HepG2 (cell line): Measurements from ENCODE around the gene WDR19. TPM values are rescaled to one million over a fixed set of nuclear protein-coding genes. Genes with fewer than 3 reads are reported as not detected.

ENCODE experiments used
- ARID2 ChIP-seq: sonication (generic); formaldehyde crosslinking; IDR thresholded peaks from 2 replicates; pipeline ENCODE4 v1.8.1; 2022; ENCODE audit warnings: mild to moderate bottlenecking, missing genetic modification reagents, borderline replicate concordance
- ELF1 ChIP-seq: sonication (generic); formaldehyde crosslinking; IDR thresholded peaks from 2 replicates; pipeline ENCODE4 v1.4.0; 2020; ENCODE audit warnings: missing genetic modification reagents
- GTF3A ChIP-seq: sonication (generic); formaldehyde crosslinking; conservative IDR thresholded peaks from 2 replicates; pipeline ENCODE4 v1.4.0; 2020; ENCODE audit warnings: mild to moderate bottlenecking, missing genetic modification reagents
- ISL2 ChIP-seq: sonication (generic); formaldehyde crosslinking; IDR thresholded peaks from 2 replicates; pipeline ENCODE4 v1.5.0; 2020; ENCODE audit warnings: missing genetic modification reagents
- MAZ ChIP-seq, 2 experiments: sonication (generic) in 1 of 2; formaldehyde crosslinking in 1 of 2; IDR thresholded peaks; 2 replicates each; pipeline versions ENCODE4 v1.5.0 to v1.6.1; 2012 to 2020; ENCODE audit warnings: low read depth in 2 of 2, mild to moderate bottlenecking in 2 of 2, borderline replicate concordance in 1 of 2, improper control_type of control experiment in 1 of 2, low read length in 1 of 2, missing genetic modification reagents in 1 of 2, moderate library complexity in 1 of 2
- MIER3 ChIP-seq: IDR thresholded peaks from 2 replicates; pipeline ENCODE4 v1.6.1; 2016; ENCODE audit warnings: missing compliant biosample characterization, borderline replicate concordance
- PHF8 ChIP-seq: sonication (generic); formaldehyde crosslinking; IDR thresholded peaks from 2 replicates; pipeline ENCODE4 v1.5.0; 2020; ENCODE audit warnings: missing genetic modification reagents
- SIN3B ChIP-seq: fragments of 150-350 bp; IDR thresholded peaks from 2 replicates; pipeline ENCODE4 v1.6.1; 2014; ENCODE audit warnings: low read length
- SMAD9 ChIP-seq: sonication (generic); formaldehyde crosslinking; IDR thresholded peaks from 2 replicates; pipeline ENCODE4 v1.5.1; 2020; ENCODE audit warnings: mild to moderate bottlenecking, missing genetic modification reagents
- SPEN ChIP-seq: sonication (generic); formaldehyde crosslinking; IDR thresholded peaks from 2 replicates; pipeline ENCODE4 v1.5.1; 2020; ENCODE audit warnings: low read depth, mild to moderate bottlenecking, missing genetic modification reagents
- ZBTB25 ChIP-seq: IDR thresholded peaks from 2 replicates; pipeline ENCODE4 v1.6.1; 2018; ENCODE audit warnings: missing genetic modification reagents
- ZNF704 ChIP-seq: sonication (generic); formaldehyde crosslinking; IDR thresholded peaks from 2 replicates; pipeline ENCODE4 v1.8.1; 2023; ENCODE audit warnings: mild to moderate bottlenecking, inconsistent platforms, moderate library complexity, missing genetic modification reagents, borderline replicate concordance
- polyA plus RNA-seq, 8 experiments: library from polyadenylated mRNA; depleted of rRNA in 3 of 8; stranded (reverse) in 7 of 8; unstranded in 1 of 8; fragments of >200 nt; fragmentation: Illumina TruSeq in 4 of 8; extraction: Trizol in 4 of 8; gene quantifications; 2 replicates each; pipeline versions ENCODE4 v1.2.1 to v1.2.3, GENCODE V29; 2011 to 2016; ENCODE audit warnings: low read depth in 4 of 8, missing spikeins in 1 of 8, mixed read lengths in 1 of 8; ENCODE audit not compliant: insufficient read depth in 1 of 8
- total RNA-seq, 5 experiments: library from RNA; depleted of rRNA; stranded (reverse); fragments of >200 nt; fragmentation: Illumina TruSeq; extraction: Trizol; gene quantifications; 2 replicates each; pipeline ENCODE4 v1.2.3, GENCODE V29; 2016; ENCODE audit warnings: low read depth in 1 of 5
- TF ChIP-seq, protein P1 (sequence below): sonication (generic); formaldehyde crosslinking; IDR thresholded peaks from 2 replicates; pipeline ENCODE4 v1.4.0; 2020; ENCODE audit warnings: mild to moderate bottlenecking, low read depth, missing genetic modification reagents
- TF ChIP-seq, protein P2 (sequence below): sonication (generic); formaldehyde crosslinking; IDR thresholded peaks from one replicate; pipeline ENCODE4 v1.5.1; 2020; ENCODE audit warnings: mild to moderate bottlenecking, missing genetic modification reagents; ENCODE audit errors: not compliant biosample characterization

The WDR19 gene
- total and polyA plus RNA-seq, 2 of the 13 experiments (the other 11 are each of a cell fraction or from before 2014, with no cell fraction given) = 22.9 to 34.1 TPM

DNA sequence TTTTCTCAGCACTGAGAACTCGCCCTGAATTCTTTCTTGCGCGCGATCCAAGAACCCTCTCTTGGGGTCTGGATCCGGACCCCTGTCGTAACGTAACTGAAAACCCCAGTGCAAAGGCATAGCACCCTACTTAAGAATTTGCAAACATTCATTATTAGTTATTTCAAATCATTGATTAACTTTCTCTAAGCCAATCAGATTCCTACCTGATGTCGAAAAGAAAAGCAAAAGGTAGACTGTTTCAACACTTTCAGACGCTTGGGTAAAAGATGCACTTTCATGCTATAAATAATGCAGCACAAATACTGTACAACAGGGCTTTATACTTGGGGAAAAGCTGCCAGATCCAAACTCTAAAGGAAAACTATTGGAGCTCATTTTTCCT is 817 bp upstream of the WDR19 start (continued):
- no peak for TF ChIP-seq MIER3
- TF ChIP-seq, protein P1, sequence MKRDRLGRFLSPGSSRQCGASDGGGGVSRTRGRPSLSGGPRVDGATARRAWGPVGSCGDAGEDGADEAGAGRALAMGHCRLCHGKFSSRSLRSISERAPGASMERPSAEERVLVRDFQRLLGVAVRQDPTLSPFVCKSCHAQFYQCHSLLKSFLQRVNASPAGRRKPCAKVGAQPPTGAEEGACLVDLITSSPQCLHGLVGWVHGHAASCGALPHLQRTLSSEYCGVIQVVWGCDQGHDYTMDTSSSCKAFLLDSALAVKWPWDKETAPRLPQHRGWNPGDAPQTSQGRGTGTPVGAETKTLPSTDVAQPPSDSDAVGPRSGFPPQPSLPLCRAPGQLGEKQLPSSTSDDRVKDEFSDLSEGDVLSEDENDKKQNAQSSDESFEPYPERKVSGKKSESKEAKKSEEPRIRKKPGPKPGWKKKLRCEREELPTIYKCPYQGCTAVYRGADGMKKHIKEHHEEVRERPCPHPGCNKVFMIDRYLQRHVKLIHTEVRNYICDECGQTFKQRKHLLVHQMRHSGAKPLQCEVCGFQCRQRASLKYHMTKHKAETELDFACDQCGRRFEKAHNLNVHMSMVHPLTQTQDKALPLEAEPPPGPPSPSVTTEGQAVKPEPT (CRISPR knock-in tag) = no peak
- TF ChIP-seq SPEN (CRISPR knock-in tag) = no peak
- TF ChIP-seq, protein P2, sequence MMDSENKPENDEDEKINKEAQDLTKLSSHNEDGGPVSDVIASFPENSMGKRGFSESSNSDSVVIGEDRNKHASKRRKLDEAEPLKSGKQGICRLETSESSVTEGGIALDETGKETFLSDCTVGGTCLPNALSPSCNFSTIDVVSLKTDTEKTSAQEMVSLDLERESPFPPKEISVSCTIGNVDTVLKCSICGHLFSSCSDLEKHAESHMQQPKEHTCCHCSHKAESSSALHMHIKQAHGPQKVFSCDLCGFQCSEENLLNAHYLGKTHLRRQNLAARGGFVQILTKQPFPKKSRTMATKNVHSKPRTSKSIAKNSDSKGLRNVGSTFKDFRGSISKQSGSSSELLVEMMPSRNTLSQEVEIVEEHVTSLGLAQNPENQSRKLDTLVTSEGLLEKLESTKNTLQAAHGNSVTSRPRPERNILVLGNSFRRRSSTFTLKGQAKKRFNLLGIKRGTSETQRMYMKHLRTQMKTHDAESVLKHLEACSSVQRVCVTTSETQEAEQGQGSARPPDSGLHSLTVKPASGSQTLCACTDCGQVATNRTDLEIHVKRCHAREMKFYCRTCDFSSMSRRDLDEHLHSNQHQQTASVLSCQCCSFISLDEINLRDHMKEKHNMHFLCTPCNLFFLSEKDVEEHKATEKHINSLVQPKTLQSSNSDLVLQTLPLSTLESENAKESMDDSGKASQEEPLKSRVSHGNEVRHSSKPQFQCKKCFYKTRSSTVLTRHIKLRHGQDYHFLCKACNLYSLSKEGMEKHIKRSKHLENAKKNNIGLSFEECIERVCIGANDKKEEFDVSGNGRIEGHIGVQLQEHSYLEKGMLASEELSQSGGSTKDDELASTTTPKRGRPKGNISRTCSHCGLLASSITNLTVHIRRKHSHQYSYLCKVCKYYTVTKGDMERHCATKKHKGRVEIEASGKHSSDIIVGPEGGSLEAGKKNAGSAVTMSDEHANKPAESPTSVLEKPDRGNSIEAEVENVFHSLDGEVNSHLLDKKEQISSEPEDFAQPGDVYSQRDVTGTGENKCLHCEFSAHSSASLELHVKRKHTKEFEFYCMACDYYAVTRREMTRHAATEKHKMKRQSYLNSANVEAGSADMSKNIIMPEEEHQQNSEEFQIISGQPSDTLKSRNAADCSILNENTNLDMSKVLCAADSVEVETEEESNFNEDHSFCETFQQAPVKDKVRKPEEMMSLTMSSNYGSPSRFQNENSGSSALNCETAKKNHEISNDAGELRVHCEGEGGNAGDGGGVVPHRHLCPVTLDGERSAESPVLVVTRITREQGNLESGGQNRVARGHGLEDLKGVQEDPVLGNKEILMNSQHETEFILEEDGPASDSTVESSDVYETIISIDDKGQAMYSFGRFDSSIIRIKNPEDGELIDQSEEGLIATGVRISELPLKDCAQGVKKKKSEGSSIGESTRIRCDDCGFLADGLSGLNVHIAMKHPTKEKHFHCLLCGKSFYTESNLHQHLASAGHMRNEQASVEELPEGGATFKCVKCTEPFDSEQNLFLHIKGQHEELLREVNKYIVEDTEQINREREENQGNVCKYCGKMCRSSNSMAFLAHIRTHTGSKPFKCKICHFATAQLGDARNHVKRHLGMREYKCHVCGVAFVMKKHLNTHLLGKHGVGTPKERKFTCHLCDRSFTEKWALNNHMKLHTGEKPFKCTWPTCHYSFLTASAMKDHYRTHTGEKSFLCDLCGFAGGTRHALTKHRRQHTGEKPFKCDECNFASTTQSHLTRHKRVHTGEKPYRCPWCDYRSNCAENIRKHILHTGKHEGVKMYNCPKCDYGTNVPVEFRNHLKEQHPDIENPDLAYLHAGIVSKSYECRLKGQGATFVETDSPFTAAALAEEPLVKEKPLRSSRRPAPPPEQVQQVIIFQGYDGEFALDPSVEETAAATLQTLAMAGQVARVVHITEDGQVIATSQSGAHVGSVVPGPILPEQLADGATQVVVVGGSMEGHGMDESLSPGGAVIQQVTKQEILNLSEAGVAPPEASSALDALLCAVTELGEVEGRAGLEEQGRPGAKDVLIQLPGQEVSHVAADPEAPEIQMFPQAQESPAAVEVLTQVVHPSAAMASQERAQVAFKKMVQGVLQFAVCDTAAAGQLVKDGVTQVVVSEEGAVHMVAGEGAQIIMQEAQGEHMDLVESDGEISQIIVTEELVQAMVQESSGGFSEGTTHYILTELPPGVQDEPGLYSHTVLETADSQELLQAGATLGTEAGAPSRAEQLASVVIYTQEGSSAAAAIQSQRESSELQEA (CRISPR knock-in tag) = no peak
- no peak for TF ChIP-seq MAZ (IDR thresholded peaks at IDR 0.05; ENCODE audit: borderline replicate concordance, low read depth, low read length)
- TF ChIP-seq MAZ (CRISPR knock-in tag; IDR thresholded peaks at IDR 0.05; ENCODE audit: low read depth) = no peak
- 0 out of 2 replicates have a peak, but pooled peaks have one; percentile 3 for TF ChIP-seq PHF8 (CRISPR knock-in tag)
- TF ChIP-seq ARID2 (CRISPR knock-in tag) = peak; percentile 43; the same call in 1 of the 2 replicates
- TF ChIP-seq ZBTB25 = 0 out of 2 replicates have a peak, but pooled peaks have one; percentile 9
- TF ChIP-seq GTF3A (CRISPR knock-in tag) = no peak
- TF ChIP-seq ISL2 (CRISPR knock-in tag) = no peak
- TF ChIP-seq SIN3B = no peak
- no peak for TF ChIP-seq ZNF704 (CRISPR knock-in tag)
- TF ChIP-seq SMAD9 (CRISPR knock-in tag) = no peak
- TF ChIP-seq ELF1 (CRISPR knock-in tag) = no peak
